A549 (cell line): ENCODE results near the gene PPP2R3C. TPM values are rescaled to one million over a fixed set of nuclear protein-coding genes. Genes with fewer than 3 reads are reported as not detected.
"Not testable (repeated sequence)": the region's sequence is repeated elsewhere in the genome, so short reads cannot be mapped to it uniquely, and the experiment has no call there.

Source experiments
- ATAC-seq, 2 experiments: fragments of 200-7000 bp in 1 of 2; fragments of >200 bp in 1 of 2; cut with Nextera tagmentation in 1 of 2; cut with Tn5 transposase in 1 of 2; 3 replicates each; pipeline versions ENCODE4 v1.8.0 to v1.9.1; 2018 to 2020; ENCODE audit warnings: mild to moderate bottlenecking in 1 of 2, moderate library complexity in 1 of 2
- CTCF ChIA-PET: fragments of 300-600 bp; sonication (Branson Sonifier 250); formaldehyde crosslinking; extraction: SDS; loops from one replicate; lab custom pipeline; 2021; ENCODE audit warnings: antibody characterized with exemption, inconsistent platforms; lab: Yijun Ruan, JAX
- POLR2A ChIA-PET: fragments of 350-600 bp; formaldehyde crosslinking; extraction: SDS; loops from one replicate; lab custom pipeline; 2021; ENCODE audit warnings: antibody characterized with exemption, inconsistent platforms; lab: Yijun Ruan, JAX
- DNase-seq, 2 experiments: peaks; one replicate each; pipeline versions ENCODE4 v3.0.0 to v3.0.0-alpha.2; 2011 to 2016; ENCODE audit warnings: low read depth in 1 of 2, low spot score in 1 of 2
- FAIRE-seq: peaks from 2 replicates; lab custom pipeline; 2011; peaks lifted over from hg19 to GRCh38; lab: Jason Lieb, UNC
- H3K27ac ChIP-seq, 2 experiments: fragments of >200 bp; sonication (Bioruptor Twin); formaldehyde crosslinking; 3 replicates each; pipeline ENCODE4 v1.5.1; 2016 to 2017
- H3K4me1 ChIP-seq: fragments of >200 bp; sonication (Bioruptor Twin); formaldehyde crosslinking; 3 replicates; pipeline ENCODE4 v1.6.1; 2016
- H3K4me2 ChIP-seq: fragments of >200 bp; sonication (Bioruptor Twin); formaldehyde crosslinking; 3 replicates; pipeline ENCODE4 v1.6.1; 2016
- H3K4me3 ChIP-seq: fragments of >200 bp; sonication (Bioruptor Twin); formaldehyde crosslinking; 3 replicates; pipeline ENCODE4 v1.5.1; 2016
- H3K9me3 ChIP-seq: fragments of >200 bp; sonication (Bioruptor Twin); formaldehyde crosslinking; 3 replicates; pipeline ENCODE4 v1.6.1; 2016
- ATOH8 ChIP-seq: fragments of 250-450 bp; sonication (Bioruptor Pico); IDR thresholded peaks from 2 replicates; pipeline ENCODE4 v1.5.0; 2020; ENCODE audit warnings: low read depth, mild to moderate bottlenecking, moderate library complexity
- BHLHE40 ChIP-seq: IDR thresholded peaks from 2 replicates; pipeline ENCODE4 v1.6.1; 2012; ENCODE audit warnings: low read depth, low read length, inconsistent platforms
- CHD4 ChIP-seq: fragments of 200-600 bp; sonication (generic); IDR thresholded peaks from 2 replicates; pipeline ENCODE4 v1.6.1; 2016; ENCODE audit warnings: antibody characterized with exemption, mild to moderate bottlenecking, borderline replicate concordance
- EP300 ChIP-seq, 2 experiments: fragments of >200 bp; sonication (Bioruptor Twin); formaldehyde crosslinking; IDR thresholded peaks; 2 replicates in 1 of 2; 3 replicates in 1 of 2; pipeline ENCODE4 v1.6.1; 2016 to 2017
- HDAC2 ChIP-seq: fragments of 200-600 bp; sonication (generic); IDR thresholded peaks from 2 replicates; pipeline ENCODE4 v1.6.1; 2016
- HOXA7 ChIP-seq: fragments of 250-450 bp; sonication (Bioruptor Pico); IDR thresholded peaks from 2 replicates; pipeline ENCODE4 v1.5.0; 2020; ENCODE audit warnings: mild to moderate bottlenecking, moderate library complexity
- MAZ ChIP-seq: fragments of 150-350 bp; IDR thresholded peaks from 2 replicates; pipeline ENCODE4 v1.6.1; 2014; ENCODE audit warnings: antibody characterized with exemption, low read depth, low read length, borderline replicate concordance
- NFE2L2 ChIP-seq: fragments of 150-350 bp; conservative IDR thresholded peaks from 2 replicates; pipeline ENCODE4 v1.6.1; 2014; ENCODE audit warnings: low read length
- PHF8 ChIP-seq: fragments of 200-600 bp; sonication (generic); IDR thresholded peaks from 2 replicates; pipeline ENCODE4 v1.6.1; 2016; ENCODE audit warnings: low read depth, mild to moderate bottlenecking, antibody characterized with exemption, moderate library complexity, borderline replicate concordance
- POLR2AphosphoS2 ChIP-seq: conservative IDR thresholded peaks from 2 replicates; pipeline ENCODE4 v1.6.1; 2012; ENCODE audit warnings: low read length, improper control_type of control experiment, inconsistent platforms
- RAD21 ChIP-seq, 2 experiments: fragments of >200 bp in 1 of 2; sonication (Bioruptor Twin) in 1 of 2; formaldehyde crosslinking in 1 of 2; IDR thresholded peaks in 1 of 2; conservative IDR thresholded peaks in 1 of 2; 2 replicates in 1 of 2; 3 replicates in 1 of 2; pipeline ENCODE4 v1.6.1; 2012 to 2018; ENCODE audit warnings: inconsistent platforms in 1 of 2
- USF2 ChIP-seq: fragments of 450-650 bp; IDR thresholded peaks from 2 replicates; pipeline ENCODE4 v1.6.1; 2014; ENCODE audit warnings: antibody characterized with exemption
- WGBS: methylation state at CpG from one replicate; pipeline ENCODE4 v1.1.6; 2017; ENCODE audit errors: missing lambda C conversion rate; 5-methylcytosine and 5-hydroxymethylcytosine counted together
- polyA plus RNA-seq, 4 experiments: library from polyadenylated mRNA; depleted of rRNA in 3 of 4; stranded (reverse); fragments of >200 nt; fragmentation: RNase III in 1 of 4; extraction: RNeasy Plus Mini Kit Qiagen cat#74134 plus additional on column Dnase treatment in 1 of 4; gene quantifications; 2 replicates in 3 of 4; 3 replicates in 1 of 4; pipeline ENCODE4 v1.2.3, GENCODE V29; 2011 to 2017
- TF ChIP-seq, protein P1 (sequence below): IDR thresholded peaks from 2 replicates; pipeline ENCODE4 v1.6.1; 2012

The PPP2R3C gene
- polyA plus RNA-seq, 2 of the 4 experiments (the other 2 are of a cell fraction): 19.2 to 32.1 TPM

GRCh38 chr14:35068238-35069012 lies 53.4 kb downstream of the PPP2R3C start (continued):
- TF ChIP-seq RAD21 (conservative IDR thresholded peaks at IDR 0.05 in 1 of 2, IDR thresholded peaks at IDR 0.05 in 1 of 2) (no peak), NFE2L2 (no peak), HOXA7 (CRISPR knock-in tag) (no peak)

GRCh38 chr14:35065731-35066130 lies 56.1 kb downstream of the PPP2R3C start:
- not testable (repeated sequence) for FAIRE-seq, DNase-seq, H3K4me3 ChIP-seq, H3K9me3 ChIP-seq, ATAC-seq, H3K4me2 ChIP-seq, H3K27ac ChIP-seq
- WGBS: 96% methylated on average over 5 of the region's 5 CpGs
- ChIA-PET POLR2A (interaction anchor here (0.6 kb wide), 1 partner anchor 21 kb away, joined by 4 read pairs; no protein-coding TSS in a partner anchor), CTCF (interaction anchor here (0.7 to 1.4 kb wide), 3 partner anchors 15 to 620 kb away, joined by 3 to 4 read pairs (median 3); no protein-coding TSS in a partner anchor)
- peaks cover 18% of the 10 kb centered on the region for H3K4me1 ChIP-seq

- Histone ChIP-seq H3K4me1 (peaks cover 24% of the 10 kb centered on the region), H3K4me2 (peak overlapping the region; percentile 76), H3K27ac (peak overlapping the region; percentile 70 to 72)
- not testable (repeated sequence) for H3K4me3 ChIP-seq, H3K9me3 ChIP-seq, FAIRE-seq
- DNase-seq (peak in 1 of 2 experiments; percentile 52), ATAC-seq (peak; percentile 62 to 82; a peak in 4 of 6 replicates)
- 85% methylated on average over 1 of the region's 1 CpG for WGBS
- CTCF ChIA-PET: interaction anchor here (0.6 to 0.8 kb wide), 3 partner anchors 36 to 197 kb away, joined by 3 read pairs; partner anchors contain the start of gene BAZ1A
- POLR2A ChIA-PET: interaction anchor here (0.7 kb wide), 2 partner anchors 10 to 60 kb away, joined by 4 to 5 read pairs; partner anchors contain the start of gene PPP2R3C
These were observed 60.5 kb downstream of the PPP2R3C start for GRCh38 chr14:35061113-35061791.

GRCh38 chr14:35052637-35053036 lies 69.2 kb downstream of the PPP2R3C start:
- CTCF ChIA-PET: no interaction called here
- H3K4me1 ChIP-seq: peaks cover 51% of the 10 kb centered on the region
- FAIRE-seq (no peak), DNase-seq (no peak), ATAC-seq (no peak)
- no peak overlapping the region for H3K4me3 ChIP-seq
- TF ChIP-seq HDAC2: no peak
- TF ChIP-seq ATOH8 (CRISPR knock-in tag): no peak
- TF ChIP-seq CHD4: no peak
- no peak for TF ChIP-seq MAZ
- TF ChIP-seq BHLHE40: no peak
- TF ChIP-seq, protein P1, sequence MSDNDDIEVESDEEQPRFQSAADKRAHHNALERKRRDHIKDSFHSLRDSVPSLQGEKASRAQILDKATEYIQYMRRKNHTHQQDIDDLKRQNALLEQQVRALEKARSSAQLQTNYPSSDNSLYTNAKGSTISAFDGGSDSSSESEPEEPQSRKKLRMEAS: no peak
- no peak for TF ChIP-seq POLR2AphosphoS2
- TF ChIP-seq RAD21 (conservative IDR thresholded peaks at IDR 0.05 in 1 of 2, IDR thresholded peaks at IDR 0.05 in 1 of 2): no peak
- TF ChIP-seq USF2: no peak
- no peak for TF ChIP-seq PHF8
- no peak for TF ChIP-seq EP300 (IDR thresholded peaks at IDR 0.05)
- POLR2A ChIA-PET: no interaction called here
- H3K27ac ChIP-seq: peak overlapping the region; percentile 33 to 88; a peak in 3 of 6 replicates
- no peaks in the 10 kb centered on the region for H3K9me3 ChIP-seq
- 73% methylated on average over 2 of the region's 2 CpGs for WGBS
- no peak overlapping the region for H3K4me2 ChIP-seq
